GM12878 (cell line): ENCODE results near the gene ESRRB. TPM values are rescaled to one million over a fixed set of nuclear protein-coding genes. Genes with fewer than 3 reads are reported as not detected.

Experiments
- ATAC-seq: fragments of 200-7000 bp; cut with Tn5 transposase; 3 replicates; pipeline ENCODE4 v1.9.1; 2020; ENCODE audit warnings: mild to moderate bottlenecking, moderate library complexity
- BruUV-seq: library from RNA; stranded (reverse); fragments of 400-500 nt; replicated peaks from 2 replicates; lab custom pipeline; 2021; lab: Mats Ljungman, UMichigan
- CTCF ChIA-PET: fragments of 300-600 bp; sonication (Branson Sonifier 250); formaldehyde crosslinking; extraction: SDS; loops from one replicate; lab custom pipeline; 2021; ENCODE audit warnings: inconsistent platforms; lab: Yijun Ruan, JAX
- POLR2A ChIA-PET: fragments of 350-600 bp; formaldehyde crosslinking; extraction: SDS; loops from one replicate; lab custom pipeline; 2021; ENCODE audit warnings: inconsistent platforms; lab: Charles Lee
- RAD21 ChIA-PET: fragments of 300-600 bp; sonication (Branson Sonifier 250); formaldehyde crosslinking; loops from one replicate; lab custom pipeline; 2023; ENCODE audit warnings: antibody characterized with exemption; ENCODE audit not compliant: unreplicated experiment; lab: Charles Lee
- SMC1A ChIA-PET: fragments of 300-600 bp; sonication (Branson Sonifier 250); formaldehyde crosslinking; loops from one replicate; lab custom pipeline; 2023; ENCODE audit not compliant: unreplicated experiment, uncharacterized antibody; lab: Charles Lee
- DNase-seq: peaks from one replicate; pipeline ENCODE4 v3.0.0-alpha.2; 2011; ENCODE audit warnings: low read depth, low spot score
- FAIRE-seq: peaks from 3 replicates; lab custom pipeline; 2011; peaks lifted over from hg19 to GRCh38; lab: Jason Lieb, UNC
- H2AFZ ChIP-seq: 2 replicates; pipeline ENCODE4 v1.6.0; 2011; ENCODE audit warnings: low read depth, low read length, control low read depth; ENCODE audit not compliant: control insufficient read depth
- H3K27ac ChIP-seq: 2 replicates; pipeline ENCODE4 v1.5.1; 2011; ENCODE audit warnings: control low read depth; ENCODE audit not compliant: control insufficient read depth, insufficient read depth
- H3K27me3 ChIP-seq, 2 experiments: replicated peaks in 1 of 2; 2 replicates each; pipeline versions ENCODE4 v1.6.0 to v1.6.1; 2011; ENCODE audit warnings: low read length in 1 of 2; ENCODE audit not compliant: control insufficient read depth in 2 of 2, insufficient read depth in 2 of 2
- H3K36me3 ChIP-seq, 2 experiments: 2 replicates each; pipeline ENCODE4 v1.5.1; 2011; ENCODE audit warnings: low read length in 1 of 2; ENCODE audit not compliant: control insufficient read depth in 2 of 2, insufficient read depth in 2 of 2
- H3K4me1 ChIP-seq: 2 replicates; pipeline ENCODE4 v1.6.1; 2011; ENCODE audit warnings: mild to moderate bottlenecking, low read length, moderate library complexity, mixed read lengths; ENCODE audit not compliant: control insufficient read depth, insufficient read depth
- H3K4me2 ChIP-seq: 2 replicates; pipeline ENCODE4 v1.6.0; 2011; ENCODE audit warnings: control low read depth; ENCODE audit not compliant: control insufficient read depth, insufficient read depth
- H3K4me3 ChIP-seq: fragments of 200-600 bp; sonication (generic); 2 replicates; pipeline ENCODE4 v1.5.1; 2016
- H3K79me2 ChIP-seq: 2 replicates; pipeline ENCODE4 v1.6.0; 2011; ENCODE audit warnings: low read length; ENCODE audit not compliant: control insufficient read depth, insufficient read depth
- H3K9ac ChIP-seq: 2 replicates; pipeline ENCODE4 v1.8.0; 2011; ENCODE audit warnings: low read length, control low read depth, mixed read lengths; ENCODE audit not compliant: control insufficient read depth, insufficient read depth
- H3K9me3 ChIP-seq: replicated peaks from 3 replicates; pipeline ENCODE4 v1.5.1; 2011; ENCODE audit warnings: mild to moderate bottlenecking, low read length; ENCODE audit not compliant: control insufficient read depth, insufficient read depth
- H4K20me1 ChIP-seq: 2 replicates; pipeline ENCODE4 v1.6.0; 2011; ENCODE audit not compliant: control insufficient read depth, insufficient read depth
- ETV6 ChIP-seq, 2 experiments: fragments of 450-650 bp in 1 of 2; IDR thresholded peaks in 1 of 2; conservative IDR thresholded peaks in 1 of 2; 2 replicates each; pipeline ENCODE4 v1.6.1; 2014; ENCODE audit warnings: antibody characterized with exemption in 1 of 2, borderline replicate concordance in 1 of 2, low read depth in 1 of 2, mild to moderate bottlenecking in 1 of 2, moderate library complexity in 1 of 2
- GABPA ChIP-seq: IDR thresholded peaks from 2 replicates; pipeline ENCODE4 v1.6.1; 2014; ENCODE audit warnings: antibody characterized with exemption, low read depth, mild to moderate bottlenecking, inconsistent platforms
- SMAD1 ChIP-seq: fragments of 450-650 bp; IDR thresholded peaks from 2 replicates; pipeline ENCODE4 v1.6.1; 2018; ENCODE audit warnings: mild to moderate bottlenecking, low read depth; ENCODE audit not compliant: partially characterized antibody
- SRF ChIP-seq, 2 experiments: IDR thresholded peaks; 2 replicates each; pipeline ENCODE4 v1.6.1; 2011; ENCODE audit warnings: low read depth in 2 of 2, low read length in 2 of 2, mild to moderate bottlenecking in 1 of 2, moderate library complexity in 1 of 2
- STAT1 ChIP-seq: fragments of 450-650 bp; conservative IDR thresholded peaks from 2 replicates; pipeline ENCODE4 v1.6.1; 2014; ENCODE audit warnings: antibody characterized with exemption, mild to moderate bottlenecking
- TCF7 ChIP-seq: IDR thresholded peaks from 2 replicates; pipeline ENCODE4 v1.6.1; 2014; ENCODE audit warnings: antibody characterized with exemption, borderline replicate concordance
- ZBTB33 ChIP-seq: fragments of 450-650 bp; IDR thresholded peaks from 2 replicates; pipeline ENCODE4 v1.6.1; 2017; ENCODE audit warnings: mild to moderate bottlenecking
- ZNF207 ChIP-seq: fragments of 450-650 bp; IDR thresholded peaks from 2 replicates; pipeline ENCODE4 v1.6.1; 2014; ENCODE audit warnings: antibody characterized with exemption, mild to moderate bottlenecking, borderline replicate concordance
- WGBS: methylation state at CpG from one replicate; pipeline ENCODE4 v1.1.6; 2016; ENCODE audit warnings: low lambda C conversion rate; ENCODE audit not compliant: insufficient replicate concordance, insufficient coverage; ENCODE audit errors: missing lambda C conversion rate; 5-methylcytosine and 5-hydroxymethylcytosine counted together
- in situ Hi-C: fragments of 300-500 bp; cut with MboI; formaldehyde crosslinking; loops from 9 replicates; pipeline ENCODE4 v1.14.3; 2018; ENCODE audit warnings: mixed read lengths
- intact Hi-C: fragments of 100-400 bp; cut with micrococcal nuclease; formaldehyde crosslinking; loops from one replicate; pipeline ENCODE4 v1.14.2; 2022; ENCODE audit not compliant: unreplicated experiment
- polyA plus RNA-seq, 11 experiments: library from polyadenylated mRNA; depleted of rRNA in 4 of 11; unstranded in 6 of 11; stranded (reverse) in 5 of 11; fragments of >200 nt; fragmentation: Nextera tagmentation in 4 of 11; fragmentation: Illumina TruSeq in 1 of 11; extraction: Ambion mirVana in 4 of 11; extraction: Trizol in 1 of 11; gene quantifications; 1 replicate in 1 of 11; 2 replicates in 10 of 11; pipeline versions ENCODE4 v1.2.1 to v1.2.3, GENCODE V29; 2011 to 2016; ENCODE audit warnings: inconsistent platforms in 2 of 11, missing spikeins in 2 of 11, low read depth in 1 of 11
- total RNA-seq, 4 experiments: library from RNA; depleted of rRNA in 3 of 4; stranded (reverse); fragments of >200 nt in 3 of 4; fragmentation: Illumina TruSeq in 1 of 4; extraction: Trizol in 1 of 4; gene quantifications; 2 replicates each; pipeline versions ENCODE4 v1.2.1 to v1.2.3, GENCODE V29; 2013 to 2021

The ESRRB gene
- total and polyA plus RNA-seq, 10 of the 15 experiments (the other 5 are each of a cell fraction or from before 2014, with no cell fraction given): 0.03 to 0.73 (median 0.11) TPM; not detected in 6

GRCh38 chr14:76390621-76391020 lies 14.7 kb downstream of the ESRRB start:
- SMC1A ChIA-PET: interaction anchor here (0.8 kb wide), 1 partner anchor 157 kb away, joined by 3 read pairs; no protein-coding TSS in a partner anchor
- no TSS peak for BruUV-seq
- in situ Hi-C loops (loop anchor here (5.0 kb wide), 1 partner anchor 338 kb away; no protein-coding TSS in a partner anchor), intact Hi-C loops (no loop called here)
- H3K4me3 ChIP-seq: no peak overlapping the region
- H3K4me1 ChIP-seq: no peaks in the 10 kb centered on the region
- H3K9ac ChIP-seq: no peak overlapping the region
- no peaks in the 10 kb centered on the region for H3K79me2 ChIP-seq
- no peak overlapping the region for H3K4me2 ChIP-seq
- no peak overlapping the region for H2AFZ ChIP-seq
- no peaks in the 10 kb centered on the region for H3K36me3 ChIP-seq
- FAIRE-seq (no peak), DNase-seq (no peak), ATAC-seq (no peak)
- no peaks in the 10 kb centered on the region for H3K9me3 ChIP-seq
- TF ChIP-seq SRF (IDR thresholded peaks at IDR 0.05; ENCODE audit: low read depth in 2 of 2, low read length in 2 of 2) (no peak), TCF7 (no peak), GABPA (no peak), SMAD1 (no peak), ZBTB33 (no peak), STAT1 (no peak), ETV6 (conservative IDR thresholded peaks at IDR 0.05 in 1 of 2, IDR thresholded peaks at IDR 0.05 in 1 of 2; ENCODE audit: borderline replicate concordance in 1 of 2, low read depth in 1 of 2) (no peak), ZNF207 (no peak)
- POLR2A ChIA-PET: no interaction called here
- RAD21 ChIA-PET: interaction anchor here (4.7 kb wide), 1 partner anchor 339 kb away, joined by 81 read pairs; no protein-coding TSS in a partner anchor
- 62% methylated on average over 7 of the region's 7 CpGs for WGBS
- no peaks in the 10 kb centered on the region for H4K20me1 ChIP-seq
- H3K27ac ChIP-seq: no peak overlapping the region
- no peaks in the 10 kb centered on the region for H3K27me3 ChIP-seq
- CTCF ChIA-PET: interaction anchor here (4.9 kb wide), 1 partner anchor 340 kb away, joined by 72 read pairs; no protein-coding TSS in a partner anchor
